Measurements from ENCODE around the gene PRRT1B. TPM values are rescaled to one million over a fixed set of nuclear protein-coding genes. Genes with fewer than 3 reads are reported as not detected.

The PRRT1B gene
- total and polyA plus RNA-seq, 2 experiments from 2014 or later, result 0.24 TPM; not detected in 1

GRCh38 chr9:131517761-131518190 is 27.5 kb upstream of the PRRT1B start:
- H3K36me3 Mint-ChIP-seq (ENCODE audit: low read depth), result peaks cover 54% of the 10 kb centered on the region
- Histone ChIP-seq H3K27ac (ENCODE audit: low read depth) (no peak overlapping the region), H3K36me3 (ENCODE audit: insufficient read depth) (peaks cover 9% of the 10 kb centered on the region), H3K4me1 (ENCODE audit: insufficient read depth) (no peaks in the 10 kb centered on the region), H3K9me2 (ENCODE audit: insufficient read depth) (no peaks in the 10 kb centered on the region), H3F3A (replicated peaks; ENCODE audit: low read depth) (peaks cover 9% of the 10 kb centered on the region), H3K4me2 (no peak overlapping the region), H3K79me2 (replicated peaks; ENCODE audit: insufficient read depth) (no peaks in the 10 kb centered on the region), H3K27me3 (ENCODE audit: insufficient read depth) (no peaks in the 10 kb centered on the region), H4K20me1 (replicated peaks; ENCODE audit: insufficient read depth) (no peaks in the 10 kb centered on the region), H3K4me3 (no peak overlapping the region), H2AFZ (no peak overlapping the region)
- no peaks in the 10 kb centered on the region for H3K9me3 Mint-ChIP-seq
- DNase-seq (ENCODE audit: low spot score) (no peak), ATAC-seq (no peak)
- H3K4me3 Mint-ChIP-seq, result no peak overlapping the region
- H3K27ac Mint-ChIP-seq, result no peak overlapping the region
- peaks cover 16% of the 10 kb centered on the region for H3K27me3 Mint-ChIP-seq (ENCODE audit: insufficient read depth, low read depth, poor library complexity)
- no peak for TF ChIP-seq CTCF (conservative IDR thresholded peaks at IDR 0.05; ENCODE audit: low read depth in 2 of 2)
- no peak for TF ChIP-seq ZNF331 (CRISPR knock-in tag; IDR thresholded peaks at IDR 0.05; ENCODE audit: low read depth)
- no peak for TF ChIP-seq REST (IDR thresholded peaks at IDR 0.05; ENCODE audit: unreplicated experiment)
- no peak for TF ChIP-seq STAT1 (IDR thresholded peaks at IDR 0.05; ENCODE audit: unreplicated experiment)
- no peak for TF ChIP-seq CREB1 (CRISPR knock-in tag; IDR thresholded peaks at IDR 0.05; ENCODE audit: low read depth)
- no peak for TF ChIP-seq EZH2phosphoT487 (IDR thresholded peaks at IDR 0.05; ENCODE audit: unreplicated experiment)
- no peak for TF ChIP-seq EZH2 (IDR thresholded peaks at IDR 0.05; ENCODE audit: low read depth, unreplicated experiment)
- no peak for TF ChIP-seq NANOG (IDR thresholded peaks at IDR 0.05; ENCODE audit: borderline replicate concordance)
- TF ChIP-seq, protein P1, sequence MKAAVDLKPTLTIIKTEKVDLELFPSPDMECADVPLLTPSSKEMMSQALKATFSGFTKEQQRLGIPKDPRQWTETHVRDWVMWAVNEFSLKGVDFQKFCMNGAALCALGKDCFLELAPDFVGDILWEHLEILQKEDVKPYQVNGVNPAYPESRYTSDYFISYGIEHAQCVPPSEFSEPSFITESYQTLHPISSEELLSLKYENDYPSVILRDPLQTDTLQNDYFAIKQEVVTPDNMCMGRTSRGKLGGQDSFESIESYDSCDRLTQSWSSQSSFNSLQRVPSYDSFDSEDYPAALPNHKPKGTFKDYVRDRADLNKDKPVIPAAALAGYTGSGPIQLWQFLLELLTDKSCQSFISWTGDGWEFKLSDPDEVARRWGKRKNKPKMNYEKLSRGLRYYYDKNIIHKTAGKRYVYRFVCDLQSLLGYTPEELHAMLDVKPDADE (IDR thresholded peaks at IDR 0.05), result no peak
- TF ChIP-seq JUNB (IDR thresholded peaks at IDR 0.05; ENCODE audit: unreplicated experiment), result no peak
- TF ChIP-seq ZNF114 (CRISPR knock-in tag; IDR thresholded peaks at IDR 0.05), result no peak
- no peak for TF ChIP-seq ZNF462 (CRISPR knock-in tag; IDR thresholded peaks at IDR 0.05)
- no peak for TF ChIP-seq POLR2AphosphoS5 (IDR thresholded peaks at IDR 0.05; ENCODE audit: low read depth)
- no peaks in the 10 kb centered on the region for H3K4me1 Mint-ChIP-seq

Data from GM23338 (cell line).